IMR-90 (cell line): Measurements from ENCODE around the gene ULK1. TPM values are rescaled to one million over a fixed set of nuclear protein-coding genes. Genes with fewer than 3 reads are reported as not detected.
A peak's percentile ranks its signal among the peaks of the same experiment; 100 is the strongest.

ENCODE experiments used
- ATAC-seq: fragments of 200-7000 bp; cut with Tn5 transposase; 2 replicates; pipeline ENCODE4 v1.9.1; 2020; ENCODE audit warnings: low read depth, mild to moderate bottlenecking, moderate library complexity
- BruUV-seq: library from RNA; stranded (reverse); fragments of 400-500 nt; replicated peaks from 2 replicates; lab custom pipeline; 2021; lab: Mats Ljungman, UMichigan
- CTCF ChIA-PET: fragments of 300-600 bp; formaldehyde crosslinking; extraction: SDS; loops from one replicate; lab custom pipeline; 2021; ENCODE audit warnings: antibody characterized with exemption; lab: Yijun Ruan, JAX
- POLR2A ChIA-PET: fragments of 300-600 bp; sonication (Branson Sonifier 250); formaldehyde crosslinking; loops from one replicate; lab custom pipeline; 2022; ENCODE audit warnings: antibody characterized with exemption; ENCODE audit not compliant: unreplicated experiment; lab: Charles Lee
- DNase-seq: peaks from one replicate; pipeline ENCODE4 v3.0.0; 2013
- H2AFZ ChIP-seq: replicated peaks from 2 replicates; pipeline ENCODE3; 2013; ENCODE audit warnings: low read length, mild to moderate bottlenecking; ENCODE audit not compliant: poor library complexity
- H2AK5ac ChIP-seq: 2 replicates; pipeline ENCODE4 v1.6.1; 2013; ENCODE audit warnings: low read depth, low read length, inconsistent platforms
- H2AK9ac ChIP-seq: replicated peaks from 2 replicates; pipeline ENCODE3; 2013; ENCODE audit warnings: mild to moderate bottlenecking, low read depth, low read length, moderate library complexity; ENCODE audit not compliant: poor library complexity
- H2BK120ac ChIP-seq: 2 replicates; pipeline ENCODE4 v1.6.1; 2013; ENCODE audit warnings: low read depth, low read length, inconsistent platforms
- H2BK15ac ChIP-seq: 3 replicates; pipeline ENCODE4 v1.6.1; 2013; ENCODE audit warnings: low read depth, low read length, inconsistent platforms
- H2BK20ac ChIP-seq: 2 replicates; pipeline ENCODE4 v1.6.1; 2013; ENCODE audit warnings: low read depth, mild to moderate bottlenecking, inconsistent platforms, low read length, moderate library complexity
- H2BK5ac ChIP-seq: 2 replicates; pipeline ENCODE4 v1.6.1; 2013; ENCODE audit warnings: mild to moderate bottlenecking, low read depth, low read length, inconsistent platforms; ENCODE audit not compliant: poor library complexity, severe bottlenecking
- H3K14ac ChIP-seq: replicated peaks from 2 replicates; pipeline ENCODE4 v1.6.1; 2013; ENCODE audit warnings: low read depth, low read length, inconsistent platforms
- H3K18ac ChIP-seq: 2 replicates; pipeline ENCODE4 v1.6.1; 2013; ENCODE audit warnings: low read depth, low read length, control low read depth
- H3K23ac ChIP-seq: 2 replicates; pipeline ENCODE4 v1.6.1; 2013; ENCODE audit warnings: low read depth, low read length, inconsistent platforms
- H3K27ac ChIP-seq: 2 replicates; pipeline ENCODE4 v1.5.1; 2013; ENCODE audit warnings: mild to moderate bottlenecking, control low read depth, low read length; ENCODE audit not compliant: insufficient read depth
- H3K27me3 ChIP-seq: 2 replicates; pipeline ENCODE4 v1.6.1; 2013; ENCODE audit warnings: low read length; ENCODE audit not compliant: control insufficient read depth, insufficient read depth
- H3K36me3 ChIP-seq: 2 replicates; pipeline ENCODE4 v1.6.1; 2013; ENCODE audit warnings: low read length, mixed read lengths; ENCODE audit not compliant: control insufficient read depth, insufficient read depth
- H3K4ac ChIP-seq: 2 replicates; pipeline ENCODE4 v1.6.1; 2013; ENCODE audit warnings: low read depth, low read length, inconsistent platforms
- H3K4me1 ChIP-seq: 2 replicates; pipeline ENCODE4 v1.6.1; 2013; ENCODE audit warnings: low read length, mixed read lengths; ENCODE audit not compliant: control insufficient read depth, insufficient read depth
- H3K4me2 ChIP-seq: 2 replicates; pipeline ENCODE4 v1.6.1; 2013; ENCODE audit warnings: low read depth, mild to moderate bottlenecking, control low read depth, low read length, moderate library complexity
- H3K4me3 ChIP-seq: 2 replicates; pipeline ENCODE4 v1.5.1; 2013; ENCODE audit warnings: low read depth, mild to moderate bottlenecking, control low read depth, low read length, moderate library complexity; ENCODE audit not compliant: insufficient read depth
- H3K56ac ChIP-seq: 2 replicates; pipeline ENCODE4 v1.6.1; 2013; ENCODE audit warnings: low read length, inconsistent platforms; ENCODE audit not compliant: insufficient read depth; ENCODE audit errors: extremely low read depth
- H3K79me1 ChIP-seq, 2 experiments: 2 replicates each; pipeline ENCODE4 v1.6.1; 2013; ENCODE audit warnings: low read length in 2 of 2, inconsistent platforms in 1 of 2, low read depth in 1 of 2
- H3K9ac ChIP-seq: 2 replicates; pipeline ENCODE4 v1.6.1; 2013; ENCODE audit warnings: low read depth, low read length, control low read depth
- H3K9me1 ChIP-seq: 2 replicates; pipeline ENCODE4 v1.6.1; 2013; ENCODE audit warnings: low read length, inconsistent platforms; ENCODE audit not compliant: insufficient read depth
- H3K9me3 ChIP-seq: 2 replicates; pipeline ENCODE4 v1.6.1; 2013; ENCODE audit warnings: low read length; ENCODE audit not compliant: control insufficient read depth, insufficient read depth
- H4K20me1 ChIP-seq: 2 replicates; pipeline ENCODE4 v1.6.1; 2013; ENCODE audit warnings: low read length, inconsistent platforms; ENCODE audit not compliant: insufficient read depth
- H4K5ac ChIP-seq: 2 replicates; pipeline ENCODE4 v1.6.1; 2013; ENCODE audit warnings: mild to moderate bottlenecking, low read depth, low read length, control low read depth
- H4K8ac ChIP-seq, 2 experiments: 2 replicates each; pipeline ENCODE4 v1.6.1; 2013; ENCODE audit warnings: low read depth in 2 of 2, low read length in 2 of 2, control low read depth in 1 of 2, inconsistent platforms in 1 of 2
- H4K91ac ChIP-seq: 2 replicates; pipeline ENCODE4 v1.6.1; 2013; ENCODE audit warnings: low read depth, low read length, inconsistent platforms; ENCODE audit not compliant: insufficient read depth
- MAZ ChIP-seq: IDR thresholded peaks from 2 replicates; pipeline ENCODE4 v1.6.1; 2012; ENCODE audit warnings: low read depth, mild to moderate bottlenecking, low read length, improper control_type of control experiment, moderate library complexity, borderline replicate concordance
- POLR2A ChIP-seq: IDR thresholded peaks from 2 replicates; pipeline ENCODE4 v1.6.1; 2012; ENCODE audit warnings: mild to moderate bottlenecking, low read depth, low read length
- WGBS, 2 experiments: methylation state at CpG; one replicate each; pipeline versions ENCODE4 v1.1.5 to v1.1.7; 2013; ENCODE audit warnings: missing lambda C conversion rate in 2 of 2; ENCODE audit not compliant: insufficient read length in 1 of 2; ENCODE audit errors: extremely low coverage in 2 of 2; 5-methylcytosine and 5-hydroxymethylcytosine counted together
- dilution Hi-C: fragments of 300-500 bp; cut with HindIII; formaldehyde crosslinking; loops from one replicate; pipeline ENCODE4 v1.14.3; 2018; ENCODE audit warnings: low sequenced_read_pairs; ENCODE audit not compliant: unreplicated experiment
- in situ Hi-C: fragments of 300-500 bp; cut with MboI; formaldehyde crosslinking; loops from 3 replicates; pipeline ENCODE4 v1.14.3; 2019; ENCODE audit warnings: low sequenced_read_pairs, inconsistent platforms, mixed read lengths
- intact Hi-C: fragments of 100-400 bp; cut with micrococcal nuclease; formaldehyde crosslinking; loops from 2 replicates; pipeline ENCODE4 v1.10.0; 2022
- polyA plus RNA-seq, 3 experiments: library from polyadenylated mRNA; depleted of rRNA; stranded (reverse); fragments of >200 nt; gene quantifications; 2 replicates each; pipeline ENCODE4 v1.2.3, GENCODE V29; 2012; ENCODE audit warnings: low replicate concordance in 1 of 3
- total RNA-seq: library from RNA; depleted of rRNA; stranded (reverse); fragments of >200 nt; gene quantifications from 2 replicates; pipeline ENCODE4 v1.2.3, GENCODE V29; 2012

Gene ULK1
- total and polyA plus RNA-seq, 2 of the 4 experiments (the other 2 are of a cell fraction), result 1.8 to 19.2 TPM

- DNase-seq (no peak), ATAC-seq (no peak)
- no peak overlapping the region for H2BK5ac ChIP-seq
- no peak overlapping the region for H3K14ac ChIP-seq
- H3K4me3 ChIP-seq, result no peak overlapping the region
- peak overlapping the region; percentile 24 for H2AFZ ChIP-seq
- 96% methylated on average over 5 of the region's 18 CpGs; no CpG with 5 or more reads in 1 of the 2 experiments for WGBS, 2 experiments
- no peak overlapping the region for H2BK15ac ChIP-seq
- H3K9me3 ChIP-seq, result no peaks in the 10 kb centered on the region
- ChIA-PET CTCF (no interaction called here), POLR2A (interaction anchor here (1.0 kb wide), 1 partner anchor 13 kb away, joined by 3 read pairs; no protein-coding TSS in a partner anchor)
- H4K5ac ChIP-seq, result no peak overlapping the region
- H3K9me1 ChIP-seq, result peaks cover 9% of the 10 kb centered on the region; the same call in 1 of the 2 replicates
- no peak overlapping the region for H3K4me2 ChIP-seq
- H3K4me1 ChIP-seq, result peaks cover 10% of the 10 kb centered on the region
- dilution Hi-C loops (no loop called here), in situ Hi-C loops (no loop called here), intact Hi-C loops (loop anchor here (2.0 to 5.0 kb wide), 2 partner anchors 32 to 65 kb away; partner anchors contain the start of gene PUS1)
- no peaks in the 10 kb centered on the region; the same call in 1 of the 2 replicates for H3K27me3 ChIP-seq
- no peak overlapping the region for H2BK120ac ChIP-seq
- no peak overlapping the region for H4K8ac ChIP-seq
- no TSS peak for BruUV-seq
- no peak overlapping the region for H3K27ac ChIP-seq
- H3K23ac ChIP-seq, result no peak overlapping the region
- H3K36me3 ChIP-seq, result peaks cover 20% of the 10 kb centered on the region; the same call in 1 of the 2 replicates
- H2AK9ac ChIP-seq, result peak overlapping the region; percentile 86
- H3K9ac ChIP-seq, result no peak overlapping the region
- no peak overlapping the region for H3K4ac ChIP-seq
- no peak overlapping the region for H3K56ac ChIP-seq
- no peak overlapping the region for H4K91ac ChIP-seq
- TF ChIP-seq POLR2A (peak; percentile 10; the same call in 1 of the 2 replicates), MAZ (no peak)
- 0 out of 2 replicates have a peak overlapping the region, but pooled peaks have one; percentile 13 for H2AK5ac ChIP-seq
- H4K20me1 ChIP-seq, result peaks cover 36% of the 10 kb centered on the region
- no peak overlapping the region for H2BK20ac ChIP-seq
- peaks cover 7 to 52% of the 10 kb centered on the region in 2 experiments for H3K79me1 ChIP-seq
- no peak overlapping the region for H3K18ac ChIP-seq
Measured at GRCh38 chr12:131897276-131897675, 2.9 kb downstream of the ULK1 start.
